ENCODE data around the gene MTMR11.

The MTMR11 gene

GRCh38 chr1:149923626-149924025 lies 13.1 kb downstream of the MTMR11 start:
- Histone ChIP-seq H3K36me3 (ENCODE audit: control insufficient read depth in 1 of 2, insufficient read depth in 2 of 2, low read length in 2 of 2) (peaks cover 37 to 42% of the 10 kb centered on the region in 2 donors), H3K27me3 (ENCODE audit: low read depth, low read length) (no peaks in the 10 kb centered on the region), H3K9me3 (ENCODE audit: control insufficient read depth in 1 of 2, low read length in 2 of 2) (no peaks in the 10 kb centered on the region), H3K27ac (ENCODE audit: low read length) (no peak overlapping the region), H3K4me1 (ENCODE audit: control insufficient read depth in 1 of 2, insufficient read depth in 2 of 2, low read length in 2 of 2) (peaks cover 12 to 25% of the 10 kb centered on the region in 2 donors), H3K4me3 (ENCODE audit: low read depth in 1 of 2, low read length in 2 of 2) (no peak overlapping the region)

GRCh38 chr1:149917571-149918144 lies 19.0 kb downstream of the MTMR11 start, which contains the start of gene SV2A:
Gene SV2A, minus strand, starts transcription at chr1:149917844. Its CDS starts 4,004 bp downstream, at chr1:149913840.
- H3K27ac ChIP-seq (ENCODE audit: low read length), result no peak within 1 kb of the TSS

GRCh38 chr1:149916898-149917252 lies 19.8 kb downstream of the MTMR11 start:
- no peak overlapping the region for H3K27ac ChIP-seq (ENCODE audit: low read length)
- peaks cover 6% of the 10 kb centered on the region for H3K27me3 ChIP-seq (ENCODE audit: low read depth, low read length)

More at GRCh38 chr1:149917571-149918144, 19.0 kb downstream of the MTMR11 start, which contains the start of gene SV2A:
- Histone ChIP-seq H3K27me3 (ENCODE audit: low read depth, low read length) (peaks cover 6% of the 10 kb centered on the region), H3K36me3 (ENCODE audit: control insufficient read depth in 1 of 2, insufficient read depth in 2 of 2, low read length in 2 of 2) (peaks cover 3 to 4% of the 10 kb centered on the region in 2 donors), H3K4me3 (ENCODE audit: low read depth in 1 of 2, low read length in 2 of 2) (peak within 1 kb of the TSS; percentile 61 to 74), H3K4me1 (ENCODE audit: control insufficient read depth in 1 of 2, insufficient read depth in 2 of 2, low read length in 2 of 2) (peaks cover 0 to 20% of the 10 kb centered on the region in 2 donors), H3K9me3 (ENCODE audit: control insufficient read depth in 1 of 2, low read length in 2 of 2) (no peaks in the 10 kb centered on the region)

GRCh38 chr1:149916193-149916897 lies 20.3 kb downstream of the MTMR11 start:
- H3K9me3 ChIP-seq (ENCODE audit: control insufficient read depth in 1 of 2, low read length in 2 of 2), result no peaks in the 10 kb centered on the region
- no peaks in the 10 kb centered on the region for H3K36me3 ChIP-seq (ENCODE audit: control insufficient read depth in 1 of 2, insufficient read depth in 2 of 2, low read length in 2 of 2)
- H3K27ac ChIP-seq (ENCODE audit: low read length), result no peak overlapping the region
- peaks cover 0 to 20% of the 10 kb centered on the region in 2 donors for H3K4me1 ChIP-seq (ENCODE audit: control insufficient read depth in 1 of 2, insufficient read depth in 2 of 2, low read length in 2 of 2)
- H3K4me3 ChIP-seq (ENCODE audit: low read depth in 1 of 2, low read length in 2 of 2), result peak overlapping the region; percentile 61 to 74
- H3K27me3 ChIP-seq (ENCODE audit: low read depth, low read length), result peaks cover 6% of the 10 kb centered on the region

More at GRCh38 chr1:149916898-149917252, 19.8 kb downstream of the MTMR11 start:
- H3K4me3 ChIP-seq (ENCODE audit: low read depth in 1 of 2, low read length in 2 of 2), result peak overlapping the region; percentile 61 to 74
- H3K4me1 ChIP-seq (ENCODE audit: control insufficient read depth in 1 of 2, insufficient read depth in 2 of 2, low read length in 2 of 2), result peaks cover 0 to 20% of the 10 kb centered on the region in 2 donors
- H3K36me3 ChIP-seq (ENCODE audit: control insufficient read depth in 1 of 2, insufficient read depth in 2 of 2, low read length in 2 of 2), result no peaks in the 10 kb centered on the region
- H3K9me3 ChIP-seq (ENCODE audit: control insufficient read depth in 1 of 2, low read length in 2 of 2), result no peaks in the 10 kb centered on the region

GRCh38 chr1:149915429-149916192 lies 21.1 kb downstream of the MTMR11 start:
- H3K9me3 ChIP-seq (ENCODE audit: control insufficient read depth in 1 of 2, low read length in 2 of 2), result no peaks in the 10 kb centered on the region
- H3K27me3 ChIP-seq (ENCODE audit: low read depth, low read length), result peaks cover 6% of the 10 kb centered on the region
- H3K27ac ChIP-seq (ENCODE audit: low read length), result no peak overlapping the region
- no peak overlapping the region for H3K4me3 ChIP-seq (ENCODE audit: low read depth in 1 of 2, low read length in 2 of 2)
- H3K4me1 ChIP-seq (ENCODE audit: control insufficient read depth in 1 of 2, insufficient read depth in 2 of 2, low read length in 2 of 2), result peaks cover 0 to 20% of the 10 kb centered on the region in 2 donors
- H3K36me3 ChIP-seq (ENCODE audit: control insufficient read depth in 1 of 2, insufficient read depth in 2 of 2, low read length in 2 of 2), result no peaks in the 10 kb centered on the region

- H3K27me3 ChIP-seq (ENCODE audit: low read depth, low read length), result peaks cover 6% of the 10 kb centered on the region
- no peaks in the 10 kb centered on the region for H3K9me3 ChIP-seq (ENCODE audit: control insufficient read depth in 1 of 2, low read length in 2 of 2)
- no peak overlapping the region for H3K4me3 ChIP-seq (ENCODE audit: low read depth in 1 of 2, low read length in 2 of 2)
- no peaks in the 10 kb centered on the region for H3K36me3 ChIP-seq (ENCODE audit: control insufficient read depth in 1 of 2, insufficient read depth in 2 of 2, low read length in 2 of 2)
- no peak overlapping the region for H3K27ac ChIP-seq (ENCODE audit: low read length)
- H3K4me1 ChIP-seq (ENCODE audit: control insufficient read depth in 1 of 2, insufficient read depth in 2 of 2, low read length in 2 of 2), result peaks cover 0 to 20% of the 10 kb centered on the region in 2 donors
Measured at GRCh38 chr1:149914545-149914944, 22.1 kb downstream of the MTMR11 start.

- Histone ChIP-seq H3K9me3 (ENCODE audit: control insufficient read depth in 1 of 2, low read length in 2 of 2) (no peaks in the 10 kb centered on the region), H3K27me3 (ENCODE audit: low read depth, low read length) (no peaks in the 10 kb centered on the region), H3K27ac (ENCODE audit: low read length) (no peak overlapping the region), H3K4me3 (ENCODE audit: low read depth in 1 of 2, low read length in 2 of 2) (no peak overlapping the region), H3K4me1 (ENCODE audit: control insufficient read depth in 1 of 2, insufficient read depth in 2 of 2, low read length in 2 of 2) (no peaks in the 10 kb centered on the region), H3K36me3 (ENCODE audit: control insufficient read depth in 1 of 2, insufficient read depth in 2 of 2, low read length in 2 of 2) (peaks cover 0 to 5% of the 10 kb centered on the region in 2 donors)
Measured at GRCh38 chr1:149906570-149907075, 30.1 kb downstream of the MTMR11 start.

- Histone ChIP-seq H3K27ac (ENCODE audit: low read length) (no peak overlapping the region), H3K9me3 (ENCODE audit: control insufficient read depth in 1 of 2, low read length in 2 of 2) (no peaks in the 10 kb centered on the region), H3K36me3 (ENCODE audit: control insufficient read depth in 1 of 2, insufficient read depth in 2 of 2, low read length in 2 of 2) (peaks cover 0 to 5% of the 10 kb centered on the region in 2 donors), H3K4me3 (ENCODE audit: low read depth in 1 of 2, low read length in 2 of 2) (no peak overlapping the region), H3K27me3 (ENCODE audit: low read depth, low read length) (no peaks in the 10 kb centered on the region), H3K4me1 (ENCODE audit: control insufficient read depth in 1 of 2, insufficient read depth in 2 of 2, low read length in 2 of 2) (peaks cover 6 to 10% of the 10 kb centered on the region in 2 donors)
Measured at GRCh38 chr1:149903836-149904491, 32.7 kb downstream of the MTMR11 start.

- Histone ChIP-seq H3K4me1 (ENCODE audit: control insufficient read depth in 1 of 2, insufficient read depth in 2 of 2, low read length in 2 of 2) (peaks cover 6 to 10% of the 10 kb centered on the region in 2 donors), H3K27ac (ENCODE audit: low read length) (peak within 1 kb of the TSS; percentile 75), H3K4me3 (ENCODE audit: low read depth in 1 of 2, low read length in 2 of 2) (peak within 1 kb of the TSS; percentile 64 to 69), H3K9me3 (ENCODE audit: control insufficient read depth in 1 of 2, low read length in 2 of 2) (no peaks in the 10 kb centered on the region), H3K27me3 (ENCODE audit: low read depth, low read length) (no peaks in the 10 kb centered on the region), H3K36me3 (ENCODE audit: control insufficient read depth in 1 of 2, insufficient read depth in 2 of 2, low read length in 2 of 2) (no peaks in the 10 kb centered on the region)
Measured at GRCh38 chr1:149899460-149900284, 37.0 kb downstream of the MTMR11 start, which contains the start of gene BOLA1. Gene BOLA1, plus strand, starts transcription at chr1:149899568. Its CDS starts 492 bp downstream, at chr1:149900060.

- H3K4me3 ChIP-seq (ENCODE audit: low read depth in 1 of 2, low read length in 2 of 2), result no peak overlapping the region
- no peak overlapping the region for H3K27ac ChIP-seq (ENCODE audit: low read length)
- peaks cover 6 to 10% of the 10 kb centered on the region in 2 donors for H3K4me1 ChIP-seq (ENCODE audit: control insufficient read depth in 1 of 2, insufficient read depth in 2 of 2, low read length in 2 of 2)
- H3K9me3 ChIP-seq (ENCODE audit: control insufficient read depth in 1 of 2, low read length in 2 of 2), result no peaks in the 10 kb centered on the region
- no peaks in the 10 kb centered on the region for H3K27me3 ChIP-seq (ENCODE audit: low read depth, low read length)
- H3K36me3 ChIP-seq (ENCODE audit: control insufficient read depth in 1 of 2, insufficient read depth in 2 of 2, low read length in 2 of 2), result no peaks in the 10 kb centered on the region
Measured at GRCh38 chr1:149896575-149896974, 40.1 kb downstream of the MTMR11 start.

Data from muscle layer of duodenum (tissue), 2 donors.